CD14-positive monocyte (primary cell): ENCODE results near the gene ILK. TPM values are rescaled to one million over a fixed set of nuclear protein-coding genes. Genes with fewer than 3 reads are reported as not detected.

Source experiments
- DNase-seq, 3 donors: peaks; one replicate each; pipeline ENCODE4 v3.0.0-alpha.2; 2011 to 2022
- H2AFZ ChIP-seq: 2 replicates; pipeline ENCODE4 v1.6.0; 2012; ENCODE audit warnings: mild to moderate bottlenecking, low read depth, low read length, inconsistent platforms; ENCODE audit not compliant: insufficient read depth, poor library complexity, severe bottlenecking
- H3K27ac ChIP-seq, 2 donors: 1 replicate in 1 of 2; 2 replicates in 1 of 2; pipeline ENCODE4 v1.5.1; 2012 to 2013; ENCODE audit warnings: low read length in 2 of 2, control low read depth in 1 of 2, inconsistent platforms in 1 of 2, low read depth in 1 of 2, mild to moderate bottlenecking in 1 of 2
- H3K27me3 ChIP-seq, 2 donors: one replicate each; pipeline versions ENCODE4 v1.6.0 to v1.6.1; 2011 to 2013; ENCODE audit warnings: low read length in 2 of 2; ENCODE audit not compliant: control insufficient read depth in 2 of 2, insufficient read depth in 2 of 2
- H3K36me3 ChIP-seq, 2 donors: replicated peaks in 1 of 2; 1 replicate in 1 of 2; 2 replicates in 1 of 2; pipeline versions ENCODE4 v1.5.1 to v1.6.1; 2012 to 2013; ENCODE audit warnings: low read length in 2 of 2, control low read depth in 1 of 2, inconsistent platforms in 1 of 2, mild to moderate bottlenecking in 1 of 2; ENCODE audit not compliant: insufficient read depth in 2 of 2, control insufficient read depth in 1 of 2
- H3K4me1 ChIP-seq, 2 donors: 1 replicate in 1 of 2; 2 replicates in 1 of 2; pipeline versions ENCODE4 v1.5.1 to v1.6.1; 2012 to 2013; ENCODE audit warnings: low read length in 2 of 2, control low read depth in 1 of 2, inconsistent platforms in 1 of 2, mild to moderate bottlenecking in 1 of 2, moderate library complexity in 1 of 2; ENCODE audit not compliant: insufficient read depth in 2 of 2, control insufficient read depth in 1 of 2
- H3K4me2 ChIP-seq: replicated peaks from 2 replicates; pipeline ENCODE3; 2012; ENCODE audit warnings: low read length, moderate library complexity, mild to moderate bottlenecking; ENCODE audit not compliant: poor library complexity, severe bottlenecking; ENCODE audit errors: extremely low read depth
- H3K4me3 ChIP-seq, 3 experiments: fragments of 200-600 bp in 1 of 3; sonication (generic) in 1 of 3; replicated peaks in 1 of 3; 1 replicate in 2 of 3; 2 replicates in 1 of 3; pipeline ENCODE4 v1.5.1; 2011 to 2013; ENCODE audit warnings: low read length in 3 of 3, mild to moderate bottlenecking in 3 of 3, control low read depth in 2 of 3, low read depth in 2 of 3, inconsistent platforms in 1 of 3, moderate library complexity in 1 of 3
- H3K79me2 ChIP-seq: 2 replicates; pipeline ENCODE4 v1.6.0; 2012; ENCODE audit warnings: mild to moderate bottlenecking, control low read depth, inconsistent platforms, low read length, moderate library complexity; ENCODE audit not compliant: insufficient read depth
- H3K9ac ChIP-seq: 2 replicates; pipeline ENCODE4 v1.6.0; 2017; ENCODE audit warnings: low read length, mild to moderate bottlenecking; ENCODE audit not compliant: insufficient read depth, poor library complexity, severe bottlenecking
- H3K9me3 ChIP-seq, 2 donors: replicated peaks in 1 of 2; 1 replicate in 1 of 2; 2 replicates in 1 of 2; pipeline versions ENCODE4 v1.5.1 to v1.6.1; 2012 to 2013; ENCODE audit warnings: low read length in 2 of 2, control low read depth in 1 of 2; ENCODE audit not compliant: control insufficient read depth in 1 of 2, insufficient read depth in 1 of 2
- H4K20me1 ChIP-seq: 2 replicates; pipeline ENCODE4 v1.6.0; 2012; ENCODE audit warnings: mild to moderate bottlenecking, low read length, control low read depth, moderate library complexity; ENCODE audit not compliant: insufficient read depth
- H3K27ac Mint-ChIP-seq, 7 donors: one replicate each; pipeline ENCODE4 v1.8.0; 2020; ENCODE audit warnings: mild to moderate bottlenecking in 7 of 7, mixed read lengths in 7 of 7, moderate library complexity in 6 of 7, inconsistent platforms in 2 of 7
- H3K27me3 Mint-ChIP-seq, 3 donors: one replicate each; pipeline ENCODE4 v1.8.0; 2021 to 2022; ENCODE audit warnings: low read depth in 3 of 3, mild to moderate bottlenecking in 3 of 3, mixed read lengths in 3 of 3, moderate library complexity in 3 of 3, inconsistent platforms in 1 of 3
- H3K36me3 Mint-ChIP-seq, 2 donors: one replicate each; pipeline ENCODE4 v1.8.0; 2020; ENCODE audit warnings: mixed read lengths in 2 of 2, inconsistent platforms in 1 of 2, mild to moderate bottlenecking in 1 of 2
- H3K4me1 Mint-ChIP-seq: one replicate; pipeline ENCODE4 v1.8.0; 2020; ENCODE audit warnings: mild to moderate bottlenecking, mixed read lengths
- H3K4me3 Mint-ChIP-seq, 2 donors: one replicate each; pipeline ENCODE4 v1.8.0; 2020; ENCODE audit warnings: mild to moderate bottlenecking in 2 of 2, mixed read lengths in 2 of 2, moderate library complexity in 1 of 2
- H3K9me3 Mint-ChIP-seq, 7 donors: one replicate each; pipeline ENCODE4 v1.8.0; 2020 to 2022; ENCODE audit warnings: mixed read lengths in 7 of 7, mild to moderate bottlenecking in 6 of 7, moderate library complexity in 6 of 7, inconsistent platforms in 2 of 7
- CTCF ChIP-seq: fragments of 200-600 bp; IDR thresholded peaks from one replicate; pipeline ENCODE4 v1.8.0; 2022; ENCODE audit warnings: antibody characterized with exemption, mild to moderate bottlenecking
- WGBS: methylation state at CpG from one replicate; pipeline ENCODE4 v1.1.5; 2013; ENCODE audit warnings: missing lambda C conversion rate; ENCODE audit not compliant: insufficient coverage; 5-methylcytosine and 5-hydroxymethylcytosine counted together
- intact Hi-C, 2 donors: fragments of 100-400 bp; cut with micrococcal nuclease; formaldehyde crosslinking; loops; one replicate each; pipeline versions ENCODE4 v1.15.0 to v1.15.1; 2023
- polyA plus RNA-seq, 3 donors: library from polyadenylated mRNA; depleted of rRNA in 1 of 3; unstranded in 2 of 3; stranded (reverse) in 1 of 3; fragments of 300-500 nt in 2 of 3; fragments of >200 nt in 1 of 3; fragmentation: Illumina TruSeq in 2 of 3; gene quantifications; 1 replicate in 2 of 3; 2 replicates in 1 of 3; pipeline ENCODE4 v1.2.3, GENCODE V29; 2012 to 2021

The ILK gene
- polyA plus RNA-seq, 3 donors: 165 to 271 (median 250) TPM

- peaks cover 2% of the 10 kb centered on the region for H3K4me1 Mint-ChIP-seq
- no peak for DNase-seq
- Histone ChIP-seq H4K20me1 (peaks cover 11% of the 10 kb centered on the region), H3K79me2 (peaks cover 25% of the 10 kb centered on the region), H3K27ac (no peak overlapping the region), H2AFZ (no peak overlapping the region), H3K9ac (no peak overlapping the region), H3K4me3 (no peak overlapping the region), H3K36me3 (peaks cover 2 to 7% of the 10 kb centered on the region in 2 donors), H3K4me2 (no peak overlapping the region), H3K27me3 (no peaks in the 10 kb centered on the region), H3K9me3 (no peaks in the 10 kb centered on the region), H3K4me1 (peaks cover 31 to 38% of the 10 kb centered on the region in 2 donors)
- no peaks in the 10 kb centered on the region for H3K27me3 Mint-ChIP-seq
- peaks cover 0 to 2% (median 0%) of the 10 kb centered on the region in 7 donors for H3K9me3 Mint-ChIP-seq
- WGBS: 95% methylated on average over 16 of the region's 16 CpGs
- no peaks in the 10 kb centered on the region for H3K36me3 Mint-ChIP-seq
- H3K4me3 Mint-ChIP-seq: no peak overlapping the region
- no peak for TF ChIP-seq CTCF
- intact Hi-C loops: no loop called here
- peak overlapping the region in 1 of 7 donors; percentile 61 for H3K27ac Mint-ChIP-seq
Measured at GRCh38 chr11:6621711-6622211, 18.2 kb downstream of the ILK start.

- Histone ChIP-seq H3K36me3 (no peaks in the 10 kb centered on the region), H3K9me3 (no peaks in the 10 kb centered on the region), H3K4me3 (no peak overlapping the region), H3K9ac (no peak overlapping the region), H3K4me2 (no peak overlapping the region), H3K4me1 (peaks cover 29 to 36% of the 10 kb centered on the region in 2 donors), H4K20me1 (peaks cover 4% of the 10 kb centered on the region), H3K79me2 (peaks cover 18% of the 10 kb centered on the region), H3K27ac (no peak overlapping the region), H3K27me3 (no peaks in the 10 kb centered on the region), H2AFZ (no peak overlapping the region)
- H3K27me3 Mint-ChIP-seq: no peaks in the 10 kb centered on the region
- intact Hi-C loops: no loop called here
- H3K9me3 Mint-ChIP-seq: peaks cover 0 to 2% (median 0%) of the 10 kb centered on the region in 7 donors
- WGBS: 92% methylated on average over 17 of the region's 24 CpGs
- no peak overlapping the region for H3K4me3 Mint-ChIP-seq
- H3K4me1 Mint-ChIP-seq: peaks cover 3% of the 10 kb centered on the region
- TF ChIP-seq CTCF: no peak
- DNase-seq: no peak
- no peaks in the 10 kb centered on the region for H3K36me3 Mint-ChIP-seq
- H3K27ac Mint-ChIP-seq: peak overlapping the region in 1 of 7 donors; percentile 31
Measured at GRCh38 chr11:6622261-6623171, 18.9 kb downstream of the ILK start.
